A549 (cell line): ENCODE results near the gene TBC1D23. TPM values are rescaled to one million over a fixed set of nuclear protein-coding genes. Genes with fewer than 3 reads are reported as not detected.
A peak's percentile ranks its signal among the peaks of the same experiment; 100 is the strongest.

Source experiments
- ATAC-seq, 2 experiments: fragments of 200-7000 bp in 1 of 2; fragments of >200 bp in 1 of 2; cut with Nextera tagmentation in 1 of 2; cut with Tn5 transposase in 1 of 2; 3 replicates each; pipeline versions ENCODE4 v1.8.0 to v1.9.1; 2018 to 2020; ENCODE audit warnings: mild to moderate bottlenecking in 1 of 2, moderate library complexity in 1 of 2
- CTCF ChIA-PET: fragments of 300-600 bp; sonication (Branson Sonifier 250); formaldehyde crosslinking; extraction: SDS; loops from one replicate; lab custom pipeline; 2021; ENCODE audit warnings: antibody characterized with exemption, inconsistent platforms; lab: Yijun Ruan, JAX
- POLR2A ChIA-PET: fragments of 350-600 bp; formaldehyde crosslinking; extraction: SDS; loops from one replicate; lab custom pipeline; 2021; ENCODE audit warnings: antibody characterized with exemption, inconsistent platforms; lab: Yijun Ruan, JAX
- DNase-seq, 2 experiments: peaks; one replicate each; pipeline versions ENCODE4 v3.0.0 to v3.0.0-alpha.2; 2011 to 2016; ENCODE audit warnings: low read depth in 1 of 2, low spot score in 1 of 2
- FAIRE-seq: peaks from 2 replicates; lab custom pipeline; 2011; peaks lifted over from hg19 to GRCh38; lab: Jason Lieb, UNC
- H3K27ac ChIP-seq, 2 experiments: fragments of >200 bp; sonication (Bioruptor Twin); formaldehyde crosslinking; 3 replicates each; pipeline ENCODE4 v1.5.1; 2016 to 2017
- H3K4me1 ChIP-seq: fragments of >200 bp; sonication (Bioruptor Twin); formaldehyde crosslinking; 3 replicates; pipeline ENCODE4 v1.6.1; 2016
- H3K4me2 ChIP-seq: fragments of >200 bp; sonication (Bioruptor Twin); formaldehyde crosslinking; 3 replicates; pipeline ENCODE4 v1.6.1; 2016
- H3K4me3 ChIP-seq: fragments of >200 bp; sonication (Bioruptor Twin); formaldehyde crosslinking; 3 replicates; pipeline ENCODE4 v1.5.1; 2016
- H3K9me3 ChIP-seq: fragments of >200 bp; sonication (Bioruptor Twin); formaldehyde crosslinking; 3 replicates; pipeline ENCODE4 v1.6.1; 2016
- CHD4 ChIP-seq: fragments of 200-600 bp; sonication (generic); IDR thresholded peaks from 2 replicates; pipeline ENCODE4 v1.6.1; 2016; ENCODE audit warnings: antibody characterized with exemption, mild to moderate bottlenecking, borderline replicate concordance
- EHF ChIP-seq: fragments of 250-450 bp; sonication (Bioruptor Pico); IDR thresholded peaks from 2 replicates; pipeline ENCODE4 v1.5.0; 2020; ENCODE audit warnings: mild to moderate bottlenecking
- ESRRA ChIP-seq: fragments of 150-350 bp; IDR thresholded peaks from 2 replicates; pipeline ENCODE4 v1.6.1; 2014; ENCODE audit warnings: mild to moderate bottlenecking, low read length, borderline replicate concordance
- FOSB ChIP-seq: fragments of 250-450 bp; sonication (Bioruptor Pico); IDR thresholded peaks from 2 replicates; pipeline ENCODE4 v1.5.0; 2020; ENCODE audit warnings: mild to moderate bottlenecking, moderate library complexity
- FOXS1 ChIP-seq: fragments of 250-450 bp; sonication (Bioruptor Pico); IDR thresholded peaks from 2 replicates; pipeline ENCODE4 v1.5.0; 2020; ENCODE audit warnings: mild to moderate bottlenecking, moderate library complexity
- HDAC2 ChIP-seq: fragments of 200-600 bp; sonication (generic); IDR thresholded peaks from 2 replicates; pipeline ENCODE4 v1.6.1; 2016
- HOXA7 ChIP-seq: fragments of 250-450 bp; sonication (Bioruptor Pico); IDR thresholded peaks from 2 replicates; pipeline ENCODE4 v1.5.0; 2020; ENCODE audit warnings: mild to moderate bottlenecking, moderate library complexity
- JUNB ChIP-seq: fragments of >200 bp; sonication (Bioruptor Twin); formaldehyde crosslinking; IDR thresholded peaks from 2 replicates; pipeline ENCODE4 v1.6.1; 2016
- KDM1A ChIP-seq: fragments of 200-600 bp; sonication (generic); IDR thresholded peaks from 2 replicates; pipeline ENCODE4 v1.6.1; 2016; ENCODE audit warnings: low read depth, mild to moderate bottlenecking
- MAFK ChIP-seq: fragments of 450-650 bp; IDR thresholded peaks from 2 replicates; pipeline ENCODE4 v1.6.1; 2014; ENCODE audit not compliant: partially characterized antibody
- MYC ChIP-seq: IDR thresholded peaks from 2 replicates; pipeline ENCODE4 v1.6.1; 2012; ENCODE audit warnings: mild to moderate bottlenecking, inconsistent platforms, low read length, improper control_type of control experiment, borderline replicate concordance
- NR3C1 ChIP-seq: fragments of >200 bp; sonication (Bioruptor Twin); formaldehyde crosslinking; IDR thresholded peaks from 3 replicates; pipeline ENCODE4 v1.6.1; 2017
- PHF8 ChIP-seq: fragments of 200-600 bp; sonication (generic); IDR thresholded peaks from 2 replicates; pipeline ENCODE4 v1.6.1; 2016; ENCODE audit warnings: low read depth, mild to moderate bottlenecking, antibody characterized with exemption, moderate library complexity, borderline replicate concordance
- POLR2AphosphoS2 ChIP-seq: conservative IDR thresholded peaks from 2 replicates; pipeline ENCODE4 v1.6.1; 2012; ENCODE audit warnings: low read length, improper control_type of control experiment, inconsistent platforms
- RARB ChIP-seq: fragments of 250-450 bp; sonication (Bioruptor Pico); IDR thresholded peaks from 2 replicates; pipeline ENCODE4 v1.8.0; 2021; ENCODE audit warnings: mild to moderate bottlenecking, moderate library complexity
- RCOR1 ChIP-seq: fragments of 150-350 bp; IDR thresholded peaks from 2 replicates; pipeline ENCODE4 v1.6.1; 2014; ENCODE audit warnings: antibody characterized with exemption, low read length, low read depth
- RFX5 ChIP-seq: fragments of 450-650 bp; IDR thresholded peaks from 2 replicates; pipeline ENCODE4 v1.7.1; 2014; ENCODE audit warnings: antibody characterized with exemption, mild to moderate bottlenecking, moderate library complexity
- RNF2 ChIP-seq: fragments of 200-600 bp; sonication (generic); IDR thresholded peaks from 2 replicates; pipeline ENCODE4 v1.6.1; 2016; ENCODE audit warnings: low read depth, mild to moderate bottlenecking, antibody characterized with exemption, moderate library complexity, borderline replicate concordance
- SMC3 ChIP-seq: fragments of >200 bp; sonication (Bioruptor Twin); formaldehyde crosslinking; IDR thresholded peaks from 3 replicates; pipeline ENCODE4 v1.6.1; 2018; ENCODE audit warnings: inconsistent platforms
- SREBF2 ChIP-seq: fragments of 450-650 bp; IDR thresholded peaks from 2 replicates; pipeline ENCODE4 v1.6.1; 2014; ENCODE audit warnings: mild to moderate bottlenecking, moderate library complexity
- ZC3H11A ChIP-seq: fragments of 450-650 bp; IDR thresholded peaks from 2 replicates; pipeline ENCODE4 v1.6.1; 2014; ENCODE audit warnings: antibody characterized with exemption, mild to moderate bottlenecking
- ZNF302 ChIP-seq: fragments of 250-450 bp; sonication (Bioruptor Pico); IDR thresholded peaks from 2 replicates; pipeline ENCODE4 v1.9.0; 2021; ENCODE audit warnings: inconsistent platforms, mild to moderate bottlenecking, moderate library complexity
- WGBS: methylation state at CpG from one replicate; pipeline ENCODE4 v1.1.6; 2017; ENCODE audit errors: missing lambda C conversion rate; 5-methylcytosine and 5-hydroxymethylcytosine counted together
- polyA plus RNA-seq, 4 experiments: library from polyadenylated mRNA; depleted of rRNA in 3 of 4; stranded (reverse); fragments of >200 nt; fragmentation: RNase III in 1 of 4; extraction: RNeasy Plus Mini Kit Qiagen cat#74134 plus additional on column Dnase treatment in 1 of 4; gene quantifications; 2 replicates in 3 of 4; 3 replicates in 1 of 4; pipeline ENCODE4 v1.2.3, GENCODE V29; 2011 to 2017
- TF ChIP-seq, protein P1 (sequence below): fragments of 250-450 bp; sonication (Bioruptor Pico); IDR thresholded peaks from 2 replicates; pipeline ENCODE4 v1.5.0; 2020; ENCODE audit warnings: low read depth, mild to moderate bottlenecking, moderate library complexity
- TF ChIP-seq, protein P2 (sequence below): IDR thresholded peaks from 2 replicates; pipeline ENCODE4 v1.6.1; 2012
- TF ChIP-seq, protein P3 (sequence below): fragments of 450-650 bp; IDR thresholded peaks from 2 replicates; pipeline ENCODE4 v1.6.1; 2014; ENCODE audit warnings: antibody characterized with exemption
- TF ChIP-seq, protein P4 (sequence below): IDR thresholded peaks from 2 replicates; pipeline ENCODE4 v1.6.1; 2012

TBC1D23 gene
- polyA plus RNA-seq, 2 of the 4 experiments (the other 2 are of a cell fraction) = 14.5 to 29.4 TPM

- no peak for TF ChIP-seq CHD4
- TF ChIP-seq JUNB = no peak
- no peak for TF ChIP-seq RARB
- TF ChIP-seq ZNF302 (CRISPR knock-in tag) = no peak
- no peak for TF ChIP-seq NR3C1
- no peak for TF ChIP-seq KDM1A
- no peak for TF ChIP-seq HDAC2
- peak; percentile 15 for TF ChIP-seq MAFK
- Histone ChIP-seq H3K27ac (no peak overlapping the region), H3K4me1 (no peaks in the 10 kb centered on the region), H3K4me2 (no peak overlapping the region), H3K9me3 (no peaks in the 10 kb centered on the region), H3K4me3 (no peak overlapping the region)
- no peak for ATAC-seq
- POLR2A ChIA-PET = no interaction called here
- FAIRE-seq = no peak
- DNase-seq = no peak
- CTCF ChIA-PET = interaction anchor here (1.9 kb wide), 1 partner anchor 445 kb away, joined by 6 read pairs; no protein-coding TSS in a partner anchor
Observed at GRCh38 chr3:100288288-100288894, 27.6 kb downstream of the TBC1D23 start.

- TF ChIP-seq, protein P1, sequence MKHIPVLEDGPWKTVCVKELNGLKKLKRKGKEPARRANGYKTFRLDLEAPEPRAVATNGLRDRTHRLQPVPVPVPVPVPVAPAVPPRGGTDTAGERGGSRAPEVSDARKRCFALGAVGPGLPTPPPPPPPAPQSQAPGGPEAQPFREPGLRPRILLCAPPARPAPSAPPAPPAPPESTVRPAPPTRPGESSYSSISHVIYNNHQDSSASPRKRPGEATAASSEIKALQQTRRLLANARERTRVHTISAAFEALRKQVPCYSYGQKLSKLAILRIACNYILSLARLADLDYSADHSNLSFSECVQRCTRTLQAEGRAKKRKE = no peak
- TF ChIP-seq FOXS1 (no peak), CHD4 (no peak), ESRRA (no peak), SREBF2 (no peak)
- Histone ChIP-seq H3K4me1 (no peaks in the 10 kb centered on the region), H3K4me2 (no peak overlapping the region), H3K9me3 (no peaks in the 10 kb centered on the region), H3K27ac (no peak overlapping the region), H3K4me3 (no peak overlapping the region)
- DNase-seq (no peak), FAIRE-seq (no peak), ATAC-seq (no peak)
- CTCF ChIA-PET = no interaction called here
- 81% methylated on average over 2 of the region's 2 CpGs for WGBS
- POLR2A ChIA-PET = no interaction called here
Observed at GRCh38 chr3:100289339-100289738, 28.5 kb downstream of the TBC1D23 start.

DNA sequence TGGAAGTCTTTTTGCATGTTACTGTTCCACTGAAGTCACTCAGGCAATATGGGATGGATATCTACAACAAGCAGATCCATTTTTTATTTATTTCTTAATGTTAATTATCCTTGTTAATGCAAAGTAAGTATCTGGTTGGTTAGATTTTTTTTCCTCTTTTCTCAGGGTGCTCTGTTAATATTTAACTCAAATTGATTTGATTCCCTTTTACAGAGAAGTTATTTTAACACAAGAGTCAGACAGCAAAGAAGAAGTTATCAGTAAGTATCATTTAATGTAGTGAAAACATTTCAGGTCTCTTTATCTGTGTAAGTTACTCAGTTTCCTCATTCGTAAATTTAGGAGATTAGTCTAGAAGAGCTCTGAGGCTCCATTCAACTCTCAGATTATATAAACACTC, 34.3 kb downstream of the TBC1D23 start:
- Histone ChIP-seq H3K4me2 (no peak overlapping the region), H3K4me1 (no peaks in the 10 kb centered on the region), H3K4me3 (no peak overlapping the region), H3K27ac (no peak overlapping the region), H3K9me3 (no peaks in the 10 kb centered on the region)
- WGBS = 95% methylated on average over 1 of the region's 1 CpG
- ATAC-seq (no peak), DNase-seq (no peak), FAIRE-seq (no peak)
- TF ChIP-seq HOXA7 (no peak), POLR2AphosphoS2 (no peak)
- TF ChIP-seq, protein P2, sequence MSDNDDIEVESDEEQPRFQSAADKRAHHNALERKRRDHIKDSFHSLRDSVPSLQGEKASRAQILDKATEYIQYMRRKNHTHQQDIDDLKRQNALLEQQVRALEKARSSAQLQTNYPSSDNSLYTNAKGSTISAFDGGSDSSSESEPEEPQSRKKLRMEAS = no peak
- CTCF ChIA-PET = no interaction called here
- POLR2A ChIA-PET = no interaction called here

DNA sequence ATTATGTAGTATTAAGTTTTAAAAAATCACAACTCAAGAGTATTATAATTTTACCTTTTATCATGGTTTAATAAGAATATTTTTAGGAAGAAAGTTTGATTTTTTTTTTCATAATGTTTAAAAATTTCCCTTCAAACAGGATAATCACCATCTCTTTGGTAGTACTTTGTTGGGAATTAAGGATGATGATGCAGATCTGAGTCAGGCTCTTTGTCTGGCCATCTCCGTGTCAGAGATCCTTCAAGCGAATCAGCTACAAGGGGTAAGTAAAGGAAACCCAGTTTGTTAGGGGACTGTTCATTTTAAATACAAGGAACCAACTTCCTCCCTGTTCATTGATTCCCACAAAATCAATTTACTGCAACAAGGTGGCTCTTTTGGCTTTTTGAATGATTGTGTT, 37.0 kb downstream of the TBC1D23 start:
- WGBS = 76% methylated on average over 2 of the region's 2 CpGs
- TF ChIP-seq SMC3 (no peak), ZC3H11A (no peak), EHF (CRISPR knock-in tag) (no peak), FOSB (CRISPR knock-in tag) (no peak), RCOR1 (no peak), MYC (no peak), POLR2AphosphoS2 (no peak), RFX5 (no peak), PHF8 (no peak), RNF2 (no peak)
- TF ChIP-seq, protein P3, sequence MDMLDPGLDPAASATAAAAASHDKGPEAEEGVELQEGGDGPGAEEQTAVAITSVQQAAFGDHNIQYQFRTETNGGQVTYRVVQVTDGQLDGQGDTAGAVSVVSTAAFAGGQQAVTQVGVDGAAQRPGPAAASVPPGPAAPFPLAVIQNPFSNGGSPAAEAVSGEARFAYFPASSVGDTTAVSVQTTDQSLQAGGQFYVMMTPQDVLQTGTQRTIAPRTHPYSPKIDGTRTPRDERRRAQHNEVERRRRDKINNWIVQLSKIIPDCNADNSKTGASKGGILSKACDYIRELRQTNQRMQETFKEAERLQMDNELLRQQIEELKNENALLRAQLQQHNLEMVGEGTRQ = no peak
- TF ChIP-seq, protein P1 = no peak
- TF ChIP-seq, protein P4, sequence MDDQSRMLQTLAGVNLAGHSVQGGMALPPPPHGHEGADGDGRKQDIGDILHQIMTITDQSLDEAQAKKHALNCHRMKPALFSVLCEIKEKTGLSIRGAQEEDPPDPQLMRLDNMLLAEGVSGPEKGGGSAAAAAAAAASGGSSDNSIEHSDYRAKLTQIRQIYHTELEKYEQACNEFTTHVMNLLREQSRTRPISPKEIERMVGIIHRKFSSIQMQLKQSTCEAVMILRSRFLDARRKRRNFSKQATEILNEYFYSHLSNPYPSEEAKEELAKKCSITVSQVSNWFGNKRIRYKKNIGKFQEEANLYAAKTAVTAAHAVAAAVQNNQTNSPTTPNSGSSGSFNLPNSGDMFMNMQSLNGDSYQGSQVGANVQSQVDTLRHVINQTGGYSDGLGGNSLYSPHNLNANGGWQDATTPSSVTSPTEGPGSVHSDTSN = no peak
- TF ChIP-seq, all 56 proteins: peak for 0
- H3K27ac ChIP-seq = no peak overlapping the region

More for the DNA sequence above, 37.0 kb downstream of the TBC1D23 start:
- Histone ChIP-seq H3K9me3 (no peaks in the 10 kb centered on the region), H3K4me3 (no peak overlapping the region), H3K4me2 (no peak overlapping the region), H3K4me1 (no peaks in the 10 kb centered on the region)
- FAIRE-seq (peak; percentile 56), DNase-seq (no peak), ATAC-seq (no peak)
- ChIA-PET CTCF (interaction anchor here (1.0 to 1.1 kb wide), 2 partner anchors 94 to 466 kb away, joined by 3 to 4 read pairs; no protein-coding TSS in a partner anchor), POLR2A (no interaction called here)
